T-helper 1 cell treated with Interleukin-12 subunit alpha and Interleukin-12 subunit beta and Interleukin-4 antibody, amounts not matched to agents 30 μg/mL and 1 μg/mL, for 36 hours (primary cell): ENCODE results near the gene TERT.
"Not testable (repeated sequence)": the region's sequence is repeated elsewhere in the genome, so short reads cannot be mapped to it uniquely, and the experiment has no call there.

Experiments
- H3K27ac Mint-ChIP-seq: one replicate; pipeline ENCODE4 v1.8.0; 2021; ENCODE audit warnings: mild to moderate bottlenecking, mixed read lengths
- H3K27me3 Mint-ChIP-seq: one replicate; pipeline ENCODE4 v1.8.0; 2021; ENCODE audit warnings: low read depth, mixed read lengths
- H3K36me3 Mint-ChIP-seq: one replicate; pipeline ENCODE4 v1.8.0; 2021; ENCODE audit warnings: low read depth, mixed read lengths
- H3K4me1 Mint-ChIP-seq: one replicate; pipeline ENCODE4 v1.8.0; 2021; ENCODE audit warnings: low read depth, mixed read lengths
- H3K4me3 Mint-ChIP-seq: one replicate; pipeline ENCODE4 v1.8.0; 2021; ENCODE audit warnings: mild to moderate bottlenecking, moderate library complexity, mixed read lengths
- H3K9me3 Mint-ChIP-seq: one replicate; pipeline ENCODE4 v1.8.0; 2021; ENCODE audit warnings: mixed read lengths

The TERT gene

DNA sequence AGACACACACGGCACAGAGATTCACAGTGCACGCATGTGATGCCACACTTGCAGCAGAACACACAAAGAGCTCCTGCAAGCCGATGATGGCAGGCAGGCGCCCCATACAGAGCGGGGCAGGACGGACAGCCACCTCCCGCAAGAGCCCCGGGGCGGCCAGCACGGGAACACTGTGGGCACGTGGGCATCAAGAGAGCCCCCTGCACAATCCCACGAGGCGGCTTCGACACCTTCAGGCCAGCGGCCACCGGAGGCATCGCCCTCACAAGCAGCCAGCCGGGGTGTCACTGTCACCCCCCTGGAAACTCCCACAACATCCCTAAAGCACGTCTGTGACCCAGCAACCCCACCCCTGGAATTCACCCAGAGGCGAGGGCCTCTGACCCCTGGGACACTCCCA, 17.9 kb downstream of the TERT start:
- Mint-ChIP-seq H3K27ac (no peak overlapping the region), H3K27me3 (no peaks in the 10 kb centered on the region), H3K9me3 (no peaks in the 10 kb centered on the region), H3K4me1 (peaks cover 4% of the 10 kb centered on the region), H3K4me3 (no peak overlapping the region), H3K36me3 (no peaks in the 10 kb centered on the region)

DNA sequence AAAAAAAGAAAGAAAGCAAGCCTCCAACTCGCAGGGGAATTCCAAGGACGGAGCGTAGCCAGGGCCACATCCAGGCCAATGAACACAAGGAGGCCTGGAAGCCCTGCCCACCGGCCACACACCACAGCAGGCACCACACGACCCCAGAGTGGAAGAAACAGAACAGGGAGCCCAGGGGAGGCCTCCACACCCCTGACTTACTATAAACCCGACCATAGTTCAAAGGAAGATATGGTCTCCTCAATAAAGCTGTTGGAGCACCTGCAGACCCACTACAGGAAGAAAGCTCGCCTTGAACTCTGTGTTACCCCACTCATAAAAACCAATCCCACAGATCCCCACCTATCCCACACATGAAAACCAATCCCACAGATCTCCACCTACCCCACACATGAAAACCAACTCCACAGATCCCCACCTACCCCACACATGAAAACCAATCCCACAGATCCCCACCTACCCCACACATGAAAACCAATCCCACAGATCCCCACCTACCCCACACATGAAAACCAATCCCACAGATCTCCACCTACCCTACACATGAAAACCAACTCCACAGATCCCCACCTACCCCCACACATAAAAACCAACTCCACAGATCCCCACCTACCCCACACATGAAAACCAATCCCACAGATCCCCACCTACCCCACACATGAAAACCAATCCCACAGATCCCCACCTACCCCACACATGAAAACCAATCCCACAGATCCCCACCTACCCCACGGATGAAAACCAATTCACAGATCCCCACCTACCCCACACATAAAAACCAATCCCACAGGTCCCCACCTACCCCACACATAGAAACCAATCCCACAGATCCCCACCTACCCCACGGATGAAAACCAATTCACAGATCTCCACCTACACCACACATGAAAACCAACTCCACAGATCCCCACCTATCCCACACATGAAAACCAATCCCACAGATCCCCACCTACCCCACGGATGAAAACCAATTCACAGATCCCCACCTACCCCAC, 19.2 kb downstream of the TERT start:
- H3K27me3 Mint-ChIP-seq, H3K4me1 Mint-ChIP-seq, H3K4me3 Mint-ChIP-seq, H3K36me3 Mint-ChIP-seq, H3K27ac Mint-ChIP-seq, H3K9me3 Mint-ChIP-seq: not testable (repeated sequence)

DNA sequence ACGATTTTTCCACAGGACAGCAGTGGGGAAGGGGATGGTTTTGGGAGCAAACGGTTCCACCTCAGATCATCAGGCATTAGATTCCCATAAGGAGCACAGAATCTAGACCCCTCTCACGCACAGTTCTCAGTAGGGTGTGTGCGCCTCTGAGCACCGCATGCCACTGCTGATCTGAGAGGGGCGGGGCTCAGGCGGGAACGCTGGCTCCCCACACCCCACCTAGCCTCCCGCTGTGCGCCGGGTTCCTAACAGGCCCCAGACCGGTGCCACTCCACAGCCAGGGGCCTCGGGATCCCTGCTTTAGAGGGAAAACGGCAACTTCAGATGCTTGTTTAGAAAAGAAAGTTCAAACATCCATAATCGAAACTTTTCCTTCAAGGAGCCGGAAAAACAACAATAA, 20.4 kb downstream of the TERT start:
- H3K4me1 Mint-ChIP-seq: peaks cover 5% of the 10 kb centered on the region
- H3K9me3 Mint-ChIP-seq: no peaks in the 10 kb centered on the region
- no peaks in the 10 kb centered on the region for H3K36me3 Mint-ChIP-seq
- H3K27ac Mint-ChIP-seq: no peak overlapping the region
- no peak overlapping the region for H3K4me3 Mint-ChIP-seq
- no peaks in the 10 kb centered on the region for H3K27me3 Mint-ChIP-seq

DNA sequence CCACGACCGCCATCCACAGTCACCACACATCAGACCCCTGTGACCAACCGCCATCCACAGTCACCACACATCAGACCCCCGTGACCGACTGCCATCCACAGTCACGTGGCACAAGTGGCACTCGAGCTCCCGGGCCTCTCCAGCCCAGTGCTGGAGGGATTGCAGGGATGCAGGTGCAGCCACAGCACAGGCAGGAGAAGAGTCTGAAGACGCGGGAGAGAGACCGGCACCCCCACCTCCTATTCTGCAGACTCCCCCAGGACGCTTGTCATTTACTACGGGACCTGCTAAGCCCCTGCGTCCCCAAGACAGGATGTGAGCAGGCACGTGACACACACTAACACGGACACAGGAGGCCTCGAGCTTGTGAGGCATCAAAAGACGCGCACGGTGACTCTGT, 21.1 kb downstream of the TERT start:
- Mint-ChIP-seq H3K9me3 (no peaks in the 10 kb centered on the region), H3K27me3 (no peaks in the 10 kb centered on the region), H3K27ac (no peak overlapping the region), H3K36me3 (no peaks in the 10 kb centered on the region), H3K4me1 (peaks cover 9% of the 10 kb centered on the region), H3K4me3 (no peak overlapping the region)

DNA sequence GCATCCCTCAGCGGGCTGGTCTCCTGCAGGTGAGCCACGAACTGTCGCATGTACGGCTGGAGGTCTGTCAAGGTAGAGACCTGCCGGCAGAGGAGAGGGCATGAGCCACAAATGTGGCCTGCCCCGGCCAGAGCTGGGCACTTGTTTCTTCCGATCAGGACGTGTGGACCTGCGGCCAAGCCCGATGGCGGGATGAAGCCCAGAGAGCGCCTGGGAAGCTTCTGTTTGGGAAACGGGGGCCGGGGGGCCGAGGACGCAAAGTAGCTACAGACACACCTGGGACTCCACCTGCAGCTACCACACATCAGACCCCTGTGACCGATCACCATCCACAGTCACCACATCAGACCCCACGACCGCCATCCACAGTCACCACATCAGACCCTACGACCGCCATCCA, 22.7 kb downstream of the TERT start:
- H3K36me3 Mint-ChIP-seq: no peaks in the 10 kb centered on the region
- no peak overlapping the region for H3K4me3 Mint-ChIP-seq
- H3K27me3 Mint-ChIP-seq: no peaks in the 10 kb centered on the region
- H3K27ac Mint-ChIP-seq: no peak overlapping the region
- no peaks in the 10 kb centered on the region for H3K9me3 Mint-ChIP-seq
- peaks cover 13% of the 10 kb centered on the region for H3K4me1 Mint-ChIP-seq

GRCh38 chr5:1270933-1271914, 23.6 kb downstream of the TERT start:
- Mint-ChIP-seq H3K36me3 (no peaks in the 10 kb centered on the region), H3K4me1 (peaks cover 11% of the 10 kb centered on the region), H3K27ac (no peak overlapping the region), H3K4me3 (no peak overlapping the region), H3K9me3 (no peaks in the 10 kb centered on the region), H3K27me3 (no peaks in the 10 kb centered on the region)

DNA sequence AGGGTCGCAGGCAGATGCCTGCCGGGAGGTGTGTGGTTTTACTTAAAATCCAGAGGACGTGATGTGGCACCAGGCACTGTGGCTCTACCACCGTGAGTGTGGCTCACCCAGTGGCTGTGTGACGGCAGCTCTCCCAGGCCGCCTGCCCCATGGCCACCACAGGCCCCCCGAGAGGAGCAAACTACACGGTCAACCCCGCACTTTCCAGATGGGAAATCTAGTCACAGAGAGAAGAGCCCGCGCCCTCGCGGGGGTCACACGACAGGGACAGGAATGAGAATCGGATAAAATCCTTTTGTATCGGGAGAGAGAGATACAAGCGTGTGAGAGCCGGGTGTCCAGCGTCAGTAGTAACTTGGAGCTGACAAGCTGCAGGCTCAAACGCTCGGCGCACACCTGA, 24.4 kb downstream of the TERT start:
- Mint-ChIP-seq H3K27me3 (no peaks in the 10 kb centered on the region), H3K4me3 (no peak overlapping the region), H3K9me3 (no peaks in the 10 kb centered on the region), H3K27ac (no peak overlapping the region), H3K36me3 (no peaks in the 10 kb centered on the region), H3K4me1 (peaks cover 9% of the 10 kb centered on the region)

DNA sequence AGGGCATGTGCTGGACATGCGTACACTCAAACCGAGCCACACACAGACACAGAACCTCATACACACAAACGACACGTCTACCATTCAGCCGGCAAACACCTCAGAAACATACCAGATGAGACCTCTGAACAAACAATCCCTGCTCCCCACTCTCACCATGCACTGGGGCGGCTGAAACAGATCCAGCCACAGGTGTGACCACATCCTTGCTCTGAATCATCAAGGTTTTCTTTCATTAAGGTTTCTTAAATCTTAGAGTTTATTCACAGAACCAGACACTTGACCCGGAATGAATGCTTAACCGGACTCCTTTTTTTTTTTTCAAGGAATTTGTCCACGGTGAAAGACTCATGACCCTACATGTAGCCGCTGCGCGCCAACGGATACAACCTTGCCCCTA, 26.2 kb downstream of the TERT start:
- Mint-ChIP-seq H3K27me3 (no peaks in the 10 kb centered on the region), H3K4me1 (peaks cover 9% of the 10 kb centered on the region), H3K27ac (no peak overlapping the region), H3K36me3 (no peaks in the 10 kb centered on the region), H3K4me3 (no peak overlapping the region), H3K9me3 (no peaks in the 10 kb centered on the region)

DNA sequence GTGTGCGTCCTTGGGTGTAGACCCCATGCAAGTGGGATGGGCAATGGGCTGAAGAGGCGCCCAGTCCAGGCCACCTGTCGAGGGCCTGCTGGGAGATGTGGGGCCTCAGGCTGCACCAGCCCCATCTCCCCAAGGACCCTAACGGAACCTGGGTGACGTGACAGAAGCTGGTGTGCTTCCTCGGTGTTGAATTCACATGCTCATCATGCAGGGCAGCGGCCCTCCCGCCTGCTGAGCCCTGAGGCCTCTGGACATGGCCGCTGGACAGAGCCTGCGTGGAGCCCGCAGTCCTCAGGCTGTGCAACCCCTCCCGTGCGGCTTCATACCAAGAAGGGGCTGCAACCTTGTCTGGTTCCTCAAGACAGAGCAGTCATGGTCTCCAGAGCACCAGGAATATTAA, 26.8 kb downstream of the TERT start:
- Mint-ChIP-seq H3K9me3 (no peaks in the 10 kb centered on the region), H3K27ac (no peak overlapping the region), H3K36me3 (no peaks in the 10 kb centered on the region), H3K27me3 (no peaks in the 10 kb centered on the region), H3K4me1 (peaks cover 9% of the 10 kb centered on the region), H3K4me3 (no peak overlapping the region)

GRCh38 chr5:1267464-1267863, 27.4 kb downstream of the TERT start:
- H3K9me3 Mint-ChIP-seq, H3K36me3 Mint-ChIP-seq, H3K4me1 Mint-ChIP-seq, H3K27ac Mint-ChIP-seq, H3K27me3 Mint-ChIP-seq, H3K4me3 Mint-ChIP-seq: not testable (repeated sequence)

- Mint-ChIP-seq H3K36me3 (no peaks in the 10 kb centered on the region), H3K27me3 (no peaks in the 10 kb centered on the region), H3K9me3 (no peaks in the 10 kb centered on the region), H3K27ac (no peak overlapping the region), H3K4me3 (no peak overlapping the region), H3K4me1 (peaks cover 9% of the 10 kb centered on the region)
Observed at GRCh38 chr5:1266791-1267190, 28.1 kb downstream of the TERT start.

DNA sequence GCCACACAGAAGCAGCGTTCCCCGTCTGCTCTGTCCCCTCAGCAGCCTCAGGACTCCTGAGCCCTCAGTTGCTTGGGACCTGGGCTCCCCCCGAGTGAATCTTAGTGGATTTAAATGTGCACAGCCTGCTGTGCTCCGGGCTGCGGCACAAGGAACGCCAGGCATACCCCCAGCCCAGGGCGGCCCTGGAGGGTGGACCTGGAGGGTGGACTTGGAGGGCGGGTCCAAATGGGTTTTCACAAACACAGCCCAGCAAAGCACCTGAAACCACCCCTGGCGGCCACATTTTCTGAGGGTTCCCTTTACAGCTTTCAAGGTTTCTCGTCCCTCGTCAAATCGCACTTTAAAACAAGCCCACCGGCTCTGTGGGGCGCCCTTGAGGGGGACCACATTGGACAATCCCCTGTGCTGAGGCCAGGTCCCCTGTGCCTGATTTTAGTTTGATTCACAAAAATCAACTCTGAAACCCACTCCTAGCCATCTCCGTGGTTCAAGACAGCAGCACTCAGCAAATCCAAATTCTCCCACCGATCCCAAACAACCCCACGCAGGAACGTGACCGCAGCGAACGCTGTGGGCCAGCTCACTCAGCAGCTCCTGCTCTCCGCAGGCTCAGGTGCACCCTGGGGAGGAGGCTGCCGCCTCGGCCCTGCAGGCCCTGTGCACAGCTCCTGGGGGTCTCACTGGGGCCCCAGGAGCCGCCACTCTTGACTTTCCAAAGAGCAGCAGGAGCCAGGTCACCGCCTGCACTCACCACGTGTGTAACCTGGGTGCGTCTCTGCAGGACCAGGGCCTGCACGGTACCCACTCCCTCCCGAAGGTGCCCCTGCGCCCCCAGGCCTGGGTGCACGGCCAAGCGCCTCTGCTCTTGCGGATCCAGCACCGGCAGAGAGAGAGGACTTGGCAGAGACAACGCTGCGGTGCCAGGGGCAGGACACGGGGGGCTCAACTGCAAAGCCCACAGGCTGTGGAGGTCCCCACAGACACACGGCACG, 29.1 kb downstream of the TERT start:
- no peaks in the 10 kb centered on the region for H3K36me3 Mint-ChIP-seq
- no peak overlapping the region for H3K27ac Mint-ChIP-seq
- no peak overlapping the region for H3K4me3 Mint-ChIP-seq
- H3K27me3 Mint-ChIP-seq: no peaks in the 10 kb centered on the region
- H3K4me1 Mint-ChIP-seq: peaks cover 9% of the 10 kb centered on the region
- H3K9me3 Mint-ChIP-seq: no peaks in the 10 kb centered on the region

- H3K9me3 Mint-ChIP-seq: no peaks in the 10 kb centered on the region
- no peaks in the 10 kb centered on the region for H3K27me3 Mint-ChIP-seq
- no peaks in the 10 kb centered on the region for H3K36me3 Mint-ChIP-seq
- H3K4me3 Mint-ChIP-seq: no peak overlapping the region
- no peak overlapping the region for H3K27ac Mint-ChIP-seq
- peaks cover 9% of the 10 kb centered on the region for H3K4me1 Mint-ChIP-seq
Observed at GRCh38 chr5:1265026-1265425, 29.8 kb downstream of the TERT start.

DNA sequence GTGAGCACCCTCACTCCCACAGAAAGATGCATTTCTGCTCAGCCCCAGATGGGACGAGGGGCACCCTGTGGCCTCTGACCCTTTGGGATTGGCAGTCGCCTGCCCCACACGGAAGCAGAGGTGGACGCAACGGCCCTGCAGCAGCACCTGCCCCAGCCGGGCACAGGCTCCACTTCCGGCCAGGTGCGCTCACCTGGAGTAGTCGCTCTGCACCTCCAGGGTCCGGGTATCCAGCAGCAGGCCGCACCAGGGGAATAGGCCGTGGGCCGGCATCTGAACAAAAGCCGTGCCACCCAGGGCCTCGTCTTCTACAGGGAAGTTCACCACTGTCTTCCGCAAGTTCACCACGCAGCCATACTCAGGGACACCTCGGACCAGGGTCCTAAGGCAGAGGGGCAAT, 30.7 kb downstream of the TERT start:
- no peaks in the 10 kb centered on the region for H3K27me3 Mint-ChIP-seq
- peaks cover 7% of the 10 kb centered on the region for H3K4me1 Mint-ChIP-seq
- H3K36me3 Mint-ChIP-seq: no peaks in the 10 kb centered on the region
- no peak overlapping the region for H3K27ac Mint-ChIP-seq
- no peaks in the 10 kb centered on the region for H3K9me3 Mint-ChIP-seq
- no peak overlapping the region for H3K4me3 Mint-ChIP-seq
